NCI-H69 (cell line): ENCODE data around the gene RTCA.
"Not testable (repeated sequence)": the region's sequence is repeated elsewhere in the genome, so short reads cannot be mapped to it uniquely, and the experiment has no call there.

Experiments
- DNase-seq: peaks from one replicate; lab custom pipeline; 2025; lab: John Stamatoyannopoulos, UW

RTCA gene

DNA sequence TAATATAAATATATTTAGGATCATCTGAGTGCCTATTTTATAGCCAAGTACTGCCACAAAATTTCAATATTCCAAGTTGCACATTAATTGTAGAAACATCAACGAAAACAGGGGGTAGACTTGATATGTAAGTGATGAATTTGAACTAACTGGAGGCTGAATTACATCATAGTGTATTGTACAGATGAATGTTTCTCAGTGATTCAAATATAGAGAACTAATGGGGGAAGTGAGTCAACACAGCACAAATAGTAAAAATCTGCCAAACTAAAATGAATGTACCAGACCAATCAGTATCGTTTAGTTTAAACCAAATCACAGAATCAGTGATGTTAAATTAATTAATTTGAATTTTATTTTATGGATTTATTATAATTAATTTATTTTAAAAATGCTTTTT is 42.8 kb downstream of the RTCA start:
- no peak for DNase-seq

DNA sequence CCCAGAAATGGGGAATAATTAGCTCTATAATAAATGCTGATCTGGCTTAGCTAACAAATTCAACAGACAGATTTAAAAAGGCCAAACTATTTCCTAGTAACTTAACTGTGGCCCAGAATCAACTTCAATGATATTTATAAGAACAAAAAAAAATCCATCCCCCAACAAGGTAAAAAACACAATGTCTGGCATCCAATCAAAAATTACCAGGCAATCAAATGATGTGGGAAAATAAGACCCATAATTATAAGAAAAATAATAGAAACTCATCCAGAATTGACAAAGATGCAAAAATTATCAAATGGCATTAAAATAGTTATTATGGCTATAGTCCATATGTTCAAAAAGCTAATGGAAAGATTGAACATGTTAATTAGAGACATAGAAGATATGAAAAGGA is 43.8 kb downstream of the RTCA start:
- DNase-seq: no peak

DNA sequence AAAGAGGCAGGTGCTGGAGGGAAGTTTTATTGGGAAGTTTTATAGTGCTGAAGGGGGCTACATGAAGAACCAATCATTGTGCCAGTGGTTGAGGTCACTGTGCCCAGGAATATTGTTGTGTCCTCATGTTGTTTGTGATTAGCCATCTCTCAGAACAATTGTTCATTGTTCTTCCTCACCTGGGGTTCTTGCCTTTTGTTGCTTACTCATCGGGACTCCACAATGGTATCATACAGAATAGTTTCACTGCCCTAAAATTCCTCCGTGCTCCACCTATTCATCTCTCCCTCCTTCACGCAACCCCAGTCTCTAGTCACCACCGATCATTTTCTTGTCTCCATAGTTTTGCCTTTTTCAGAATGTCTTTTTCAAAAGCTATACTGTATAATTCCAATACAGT is 47.4 kb downstream of the RTCA start:
- DNase-seq: no peak

DNA sequence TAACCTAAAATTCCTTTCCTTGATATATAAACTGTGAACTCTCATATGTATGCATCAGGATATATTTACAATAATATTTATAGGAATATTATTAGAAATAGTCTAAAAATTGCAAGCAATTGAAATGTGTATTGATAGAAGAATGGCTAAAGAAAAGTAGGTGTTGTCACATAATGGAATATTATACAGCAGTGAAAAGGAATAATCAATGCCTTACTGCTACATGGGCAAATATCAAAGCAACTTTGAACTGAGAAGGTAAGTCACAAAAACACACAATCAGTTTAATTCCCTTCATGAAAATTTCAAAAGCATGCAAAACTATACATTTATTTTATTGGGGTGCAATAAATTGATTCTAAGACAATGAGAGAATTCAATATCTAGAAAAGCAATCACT is 50.6 kb downstream of the RTCA start:
- DNase-seq: no peak

DNA sequence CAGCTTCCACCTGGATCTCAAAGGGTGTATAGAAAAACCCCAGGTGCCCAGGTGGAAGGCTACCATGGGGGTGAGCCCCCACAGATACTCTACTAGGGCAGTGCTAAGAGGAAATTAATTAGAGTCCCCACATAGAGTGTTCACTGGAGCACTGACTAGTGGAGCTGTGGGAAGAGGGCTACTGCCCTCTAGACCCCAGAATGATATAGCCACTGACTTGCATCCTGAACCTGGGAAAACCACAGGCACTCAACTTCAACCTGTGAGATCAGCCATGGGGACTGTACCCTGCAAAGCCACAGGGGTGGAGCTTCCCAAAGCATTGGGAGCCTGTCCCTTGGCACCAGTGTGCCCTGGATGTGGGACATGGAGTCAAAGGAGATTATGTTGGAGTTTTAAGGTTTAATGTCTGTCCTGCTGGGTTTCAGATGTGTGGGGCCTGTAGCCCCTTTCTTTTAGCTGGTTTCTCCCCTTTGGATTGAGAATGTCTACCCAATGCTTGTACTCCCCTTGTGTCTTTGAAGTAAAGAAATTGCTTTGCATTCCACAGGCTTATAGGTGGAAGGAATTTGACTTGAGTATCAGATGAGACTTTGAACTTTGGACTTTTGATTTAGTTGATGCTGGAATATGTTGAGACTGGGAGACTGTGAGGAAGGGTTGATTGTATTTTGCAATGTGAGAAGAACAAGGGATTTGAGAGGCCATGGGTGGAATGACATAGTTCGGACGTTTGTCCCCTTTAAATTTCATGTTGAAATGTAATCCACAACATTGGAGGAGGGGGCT is 54.5 kb downstream of the RTCA start:
- no peak for DNase-seq

DNA sequence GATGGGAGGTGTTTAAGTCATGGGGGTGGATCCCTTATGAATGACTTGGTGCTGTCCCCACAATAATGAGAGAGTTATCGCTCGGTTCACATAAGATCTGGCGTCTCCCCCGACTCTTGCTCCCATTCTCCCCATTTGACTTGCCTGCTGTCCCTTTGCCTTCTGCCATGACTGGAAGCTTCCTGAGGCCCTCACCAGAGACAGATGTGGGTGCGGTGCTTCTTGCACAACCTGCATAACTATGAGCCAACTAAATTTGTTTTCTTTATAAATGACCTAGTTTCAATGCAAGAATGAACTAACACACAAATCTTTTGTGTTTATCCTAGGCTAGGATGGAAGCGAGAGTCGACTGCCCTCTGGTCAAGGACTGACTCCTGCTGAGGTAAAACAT is 55.1 kb downstream of the RTCA start:
- no peak for DNase-seq

DNA sequence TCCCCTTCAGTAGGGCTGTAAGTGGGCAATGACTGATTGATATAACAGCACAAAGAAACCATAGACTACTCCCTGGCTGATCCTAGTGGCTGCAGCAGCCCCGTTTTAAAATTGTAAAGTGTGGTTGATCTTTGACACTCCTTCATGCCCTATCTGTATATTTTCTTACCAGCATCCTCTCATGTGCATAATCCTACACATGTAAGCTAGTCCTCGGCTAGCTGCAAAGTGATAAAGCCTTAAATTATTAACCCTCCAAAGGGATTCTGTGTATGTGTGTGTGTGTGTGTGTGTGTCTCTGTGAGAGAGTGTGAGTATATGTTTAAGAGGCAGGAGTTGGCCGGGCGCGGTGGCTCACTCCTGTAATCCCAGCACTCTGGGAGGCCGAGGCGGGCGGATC is 55.5 kb downstream of the RTCA start:
- no peak for DNase-seq

DNA sequence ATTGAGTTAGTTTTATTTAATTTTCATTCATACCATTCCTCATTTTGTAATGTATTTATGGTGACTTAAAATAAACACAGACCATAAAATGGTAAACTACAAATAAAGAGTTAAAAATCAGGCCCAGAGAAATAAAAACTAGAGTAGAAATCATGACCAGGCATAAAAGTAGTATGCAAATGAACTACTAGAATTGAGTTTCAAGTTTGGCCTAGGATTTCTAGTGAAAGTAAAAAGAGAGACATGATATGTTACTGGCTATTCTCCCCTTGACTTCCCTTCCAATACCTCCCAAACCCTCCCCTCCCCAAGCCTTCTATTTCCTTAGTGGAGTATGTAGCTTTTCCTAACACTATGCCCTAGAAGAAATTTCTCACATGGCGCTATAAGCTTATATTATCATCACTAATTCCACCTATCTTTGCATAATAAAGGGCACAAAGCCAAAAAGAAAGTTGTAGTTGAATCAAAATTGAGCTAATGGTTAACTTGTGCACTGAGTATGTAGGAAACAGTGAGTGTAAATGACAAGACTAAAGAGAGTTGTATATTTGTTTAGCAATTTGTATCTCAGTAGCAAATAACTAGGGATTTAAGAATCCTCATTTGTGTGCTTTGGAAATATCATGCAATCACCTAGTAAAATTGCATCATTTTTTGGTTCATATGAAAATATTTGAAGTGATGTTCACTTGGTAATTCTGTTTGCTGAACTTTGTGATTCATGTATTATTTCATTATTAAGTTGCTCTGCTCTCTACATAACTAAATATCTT is 56.6 kb downstream of the RTCA start:
- DNase-seq: no peak

DNA sequence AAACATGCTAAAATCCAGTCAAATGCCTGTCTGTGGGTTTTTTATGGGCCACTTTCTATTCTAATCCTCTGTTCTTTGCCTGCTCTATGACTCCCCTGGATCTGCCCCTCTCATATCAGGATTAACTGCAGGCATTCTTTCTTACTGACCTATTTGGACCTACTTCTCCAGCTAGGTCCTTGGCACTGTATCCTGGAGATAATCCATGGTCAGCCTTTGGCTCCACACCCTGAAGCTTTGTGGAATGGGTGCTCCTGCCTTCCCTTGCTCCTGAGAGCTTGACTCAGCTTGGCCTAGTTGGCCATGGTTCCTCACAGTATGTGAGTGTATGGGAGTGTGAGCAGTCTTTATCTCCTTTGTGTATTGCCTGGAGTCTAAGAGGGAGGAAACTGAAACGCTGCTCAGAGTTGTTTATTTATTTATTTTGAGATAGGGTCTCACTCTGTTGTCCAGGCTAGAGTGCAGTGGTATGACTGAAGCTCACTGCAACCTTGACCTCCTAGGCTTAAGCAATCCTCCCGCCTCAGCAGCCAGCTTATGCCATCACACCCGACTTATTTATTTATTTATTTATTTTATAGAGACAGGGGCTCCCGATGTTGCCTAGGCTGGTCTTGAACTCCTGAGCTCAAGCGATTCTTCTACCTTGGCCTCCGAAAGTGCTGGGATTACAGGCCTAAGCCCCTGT is 57.5 kb downstream of the RTCA start:
- DNase-seq: no peak

DNA sequence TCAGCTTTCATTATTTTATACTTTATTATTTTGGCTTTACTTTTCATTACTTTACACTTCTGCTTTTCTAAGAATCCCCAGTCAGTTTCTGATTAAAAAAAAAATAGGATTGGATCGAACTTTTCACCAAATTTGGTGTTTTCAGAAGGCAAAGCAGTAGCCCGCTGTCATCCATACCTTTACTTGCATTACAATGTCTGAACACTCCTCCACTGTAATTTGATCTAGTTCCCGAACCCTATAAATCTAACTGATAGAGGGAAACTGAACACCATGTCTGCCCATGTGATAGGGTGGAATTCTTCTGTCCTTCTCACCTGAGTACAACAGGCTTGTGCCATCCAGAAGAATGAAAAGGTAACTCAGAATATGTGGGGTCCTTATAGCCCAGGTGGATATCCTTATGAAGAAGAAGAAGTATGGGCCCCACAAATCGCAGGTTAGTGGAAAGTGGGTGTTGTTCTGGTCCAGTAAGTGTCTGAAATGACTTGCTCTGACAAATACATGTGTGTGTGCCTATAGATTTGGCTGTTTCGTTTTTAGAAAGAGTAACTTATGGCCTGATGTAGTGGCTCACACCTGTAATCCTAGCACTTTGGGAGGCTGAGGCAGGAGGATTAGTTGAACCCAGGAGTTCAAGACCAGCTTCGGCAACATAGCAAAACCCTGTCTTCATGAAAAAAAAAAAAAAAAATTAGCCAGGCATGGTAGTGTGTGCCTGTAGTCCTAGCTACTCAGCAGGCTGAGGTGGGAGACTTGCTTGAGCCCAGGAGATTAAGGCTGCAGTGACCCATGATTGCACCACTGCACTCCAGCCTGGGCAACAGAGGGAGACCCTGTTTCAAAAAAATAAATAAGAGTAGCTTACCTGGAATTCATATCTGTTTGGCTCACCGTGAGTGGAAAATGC is 59.7 kb downstream of the RTCA start:
- DNase-seq: no peak

DNA sequence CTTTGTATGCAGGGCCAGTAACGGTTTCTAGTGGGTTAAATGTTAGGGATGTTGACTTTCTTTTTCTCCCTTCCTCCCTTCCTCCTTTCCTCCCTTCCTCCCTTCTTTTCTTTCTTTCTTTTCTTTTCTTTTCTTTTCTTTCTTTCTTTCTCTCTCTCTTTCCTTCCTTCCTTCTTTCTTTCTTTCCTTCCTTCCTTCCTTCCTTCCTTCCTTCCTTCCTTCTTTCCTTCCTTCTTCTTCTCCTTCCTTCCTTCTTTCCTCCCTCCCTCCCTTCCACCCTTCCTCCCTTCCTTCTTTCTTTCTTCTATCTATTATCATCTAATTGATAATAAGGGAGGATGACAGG is 60.3 kb downstream of the RTCA start:
- not testable (repeated sequence) for DNase-seq

DNA sequence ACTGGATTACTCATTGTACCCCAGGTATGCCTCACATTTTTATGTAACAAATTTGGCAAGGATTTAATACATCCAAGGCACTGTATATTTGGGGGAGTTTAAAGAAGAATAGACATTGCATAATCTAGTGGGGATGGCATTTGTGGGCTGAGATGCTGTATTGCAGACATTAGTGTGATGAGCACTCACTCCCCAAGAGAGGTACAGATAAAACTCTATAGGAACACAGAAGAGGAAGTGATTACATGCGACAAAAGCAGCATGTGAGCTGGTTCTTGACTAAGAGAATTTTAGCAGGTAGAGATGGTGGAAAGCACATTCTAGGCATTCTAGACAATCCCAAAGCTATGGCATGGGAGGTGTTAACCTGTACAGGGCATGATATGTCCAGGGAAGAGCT is 62.1 kb downstream of the RTCA start:
- no peak for DNase-seq

DNA sequence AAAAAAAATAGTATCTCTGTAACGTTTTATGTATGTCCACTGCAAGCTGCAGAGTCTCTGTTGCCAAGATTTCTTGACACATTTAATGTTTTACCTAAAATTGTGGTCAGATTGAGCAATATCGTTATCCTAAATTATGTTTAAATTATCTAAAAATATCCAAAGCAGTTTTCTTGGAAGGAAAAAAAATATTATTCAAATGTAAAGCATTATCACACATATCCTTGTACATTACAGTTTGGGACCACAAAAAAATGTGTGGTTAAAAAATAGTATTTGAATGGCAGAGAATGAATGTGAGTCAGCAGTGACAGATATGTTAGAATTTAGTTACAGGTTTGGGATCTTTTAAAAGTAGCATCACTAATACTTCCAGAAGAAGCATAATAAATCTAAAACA is 65.1 kb downstream of the RTCA start:
- DNase-seq: not testable (repeated sequence)

DNA sequence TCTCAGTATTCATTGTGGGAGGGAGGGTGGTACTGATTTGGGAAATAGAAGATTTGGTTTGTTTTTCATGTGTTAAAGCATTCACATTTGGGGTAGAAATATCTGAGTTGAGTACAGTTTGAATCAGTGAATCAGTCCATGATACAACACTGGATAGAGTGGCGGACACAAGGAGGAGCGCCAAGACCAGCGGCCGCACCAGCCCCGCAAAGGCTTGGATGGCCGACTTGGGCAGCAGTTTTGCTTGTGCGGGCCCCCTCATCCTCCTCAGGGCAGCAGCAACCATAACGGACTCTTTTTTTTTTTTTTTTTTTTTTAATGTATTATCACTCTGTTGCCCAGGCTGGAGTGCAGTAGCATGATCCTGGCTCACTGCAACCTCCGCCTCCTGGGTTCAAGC is 66.3 kb downstream of the RTCA start:
- no peak for DNase-seq

DNA sequence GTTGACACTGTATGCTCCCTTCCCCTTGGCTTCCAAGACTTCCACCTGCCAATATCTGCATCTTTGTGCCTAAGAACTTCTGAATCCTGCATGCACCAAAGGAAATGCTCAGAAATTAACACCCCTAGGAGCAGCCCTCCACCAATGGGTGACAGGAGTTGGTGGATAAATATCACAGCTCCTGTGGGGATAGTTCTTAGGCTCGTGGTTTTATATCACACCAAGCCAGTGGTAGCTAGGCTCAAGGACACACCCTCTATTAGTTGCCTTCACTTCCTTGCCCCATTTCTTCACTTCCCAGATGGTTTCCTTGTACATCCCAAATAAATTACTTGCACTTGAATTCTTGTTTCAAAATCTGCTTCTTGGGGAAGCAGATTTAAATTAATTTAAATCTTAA is 69.4 kb downstream of the RTCA start:
- DNase-seq: no peak

DNA sequence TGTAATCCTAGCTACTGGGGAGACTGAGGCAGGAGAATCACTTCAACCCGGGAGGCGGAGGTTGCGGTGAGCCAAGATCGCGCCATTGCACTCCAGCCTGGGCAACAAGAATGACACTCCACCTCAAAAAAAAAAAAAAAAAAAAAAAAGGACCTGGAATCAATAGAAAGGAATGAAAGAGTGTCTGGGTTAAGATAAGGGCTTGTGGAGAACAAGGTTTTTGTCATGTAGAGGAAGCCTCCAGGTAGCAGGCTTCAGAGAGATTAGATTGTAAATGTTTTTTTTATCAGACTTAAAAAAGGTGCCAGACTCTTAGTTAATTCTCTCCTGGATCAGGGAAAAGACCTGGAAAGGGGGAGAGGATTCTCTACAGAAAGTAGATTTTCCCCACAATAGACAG is 71.9 kb downstream of the RTCA start:
- not testable (repeated sequence) for DNase-seq

DNA sequence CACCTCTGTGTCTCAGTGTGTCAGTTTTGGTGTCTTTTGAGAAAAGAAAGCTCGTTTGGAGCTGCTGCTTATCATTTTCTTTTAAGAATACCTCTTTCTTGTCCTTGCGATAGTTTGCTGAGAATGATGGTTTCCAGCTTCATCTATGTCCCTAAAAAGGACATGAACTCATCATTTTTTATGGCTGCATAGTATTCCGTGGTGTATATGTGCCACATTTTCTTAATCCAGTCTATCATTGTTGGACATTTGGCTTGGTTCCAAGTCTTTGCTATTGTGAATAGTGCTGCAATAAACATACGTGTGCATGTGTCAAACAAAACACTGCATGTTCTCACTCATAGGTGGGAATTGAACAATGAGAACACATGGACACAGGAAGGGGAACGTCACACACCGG is 73.7 kb downstream of the RTCA start:
- DNase-seq: not testable (repeated sequence)

DNA sequence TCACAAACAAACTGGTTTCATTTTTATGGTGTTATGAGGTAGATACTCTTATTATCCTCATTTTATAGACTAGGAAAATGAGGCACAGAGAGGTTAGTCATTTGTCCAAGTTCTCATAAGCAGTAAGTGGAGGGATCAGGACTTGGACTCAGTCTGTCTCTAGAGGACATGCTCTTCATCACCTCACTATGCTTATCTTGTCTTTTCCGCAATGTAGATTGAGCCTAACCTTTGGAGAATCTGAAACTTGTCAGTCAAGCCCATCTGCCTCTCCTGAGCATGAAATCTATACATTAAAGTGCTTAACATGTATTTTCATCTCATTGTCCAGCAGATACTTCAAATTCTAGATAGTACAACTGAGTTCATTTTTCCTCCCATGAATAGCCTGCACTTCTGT is 74.5 kb downstream of the RTCA start:
- no peak for DNase-seq

DNA sequence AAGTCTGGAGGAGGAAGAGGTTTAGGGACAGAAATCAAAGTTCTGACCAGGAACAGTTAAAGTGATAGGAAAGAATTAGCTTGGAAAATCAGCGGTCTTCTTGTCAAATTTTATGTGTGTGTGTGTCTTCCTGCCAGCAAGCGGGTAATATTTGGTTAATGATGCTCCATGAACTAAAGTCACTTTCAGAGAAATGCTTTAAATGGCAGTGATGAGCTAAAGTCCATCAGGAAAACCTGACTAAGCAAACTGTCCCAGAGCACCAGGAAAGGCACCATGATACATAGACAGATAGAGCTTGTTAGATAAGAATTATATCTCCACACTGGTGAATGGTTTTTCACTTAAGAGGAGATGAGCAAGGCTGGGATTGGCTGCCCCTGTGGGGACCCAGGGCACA is 76.3 kb downstream of the RTCA start:
- no peak for DNase-seq
